Posterior vena cava (tissue), 2 donors: ENCODE measurements around the gene NOL7. TPM values are rescaled to one million over a fixed set of nuclear protein-coding genes. Genes with fewer than 3 reads are reported as not detected.
A peak's percentile ranks its signal among the peaks of the same experiment; 100 is the strongest.

Experiments
- DNase-seq: peaks from one replicate; pipeline ENCODE4 v3.0.0-alpha.2; 2020; ENCODE audit warnings: low spot score
- intact Hi-C, 2 donors: fragments of 100-400 bp; cut with DNase I; formaldehyde crosslinking; loops; one replicate each; pipeline versions ENCODE4 v1.14.1 to v1.14.2; 2022 to 2023
- total RNA-seq, 2 donors: library from RNA; stranded (reverse); fragmentation: NEBNext Ultra II Directional; extraction: Animal tissue kit (Norgen Biotek cat#: 25700); gene quantifications; one replicate each; pipeline ENCODE4 v1.2.1, GENCODE V29; 2021
- donor health status: DM: yes; HTN: yes; CAD: no.
- donor health status: DM: yes; HTN: yes; CAD: no.

NOL7 gene
- total RNA-seq, 2 donors from 2014 or later, result 46.8 to 55.5 TPM

DNA sequence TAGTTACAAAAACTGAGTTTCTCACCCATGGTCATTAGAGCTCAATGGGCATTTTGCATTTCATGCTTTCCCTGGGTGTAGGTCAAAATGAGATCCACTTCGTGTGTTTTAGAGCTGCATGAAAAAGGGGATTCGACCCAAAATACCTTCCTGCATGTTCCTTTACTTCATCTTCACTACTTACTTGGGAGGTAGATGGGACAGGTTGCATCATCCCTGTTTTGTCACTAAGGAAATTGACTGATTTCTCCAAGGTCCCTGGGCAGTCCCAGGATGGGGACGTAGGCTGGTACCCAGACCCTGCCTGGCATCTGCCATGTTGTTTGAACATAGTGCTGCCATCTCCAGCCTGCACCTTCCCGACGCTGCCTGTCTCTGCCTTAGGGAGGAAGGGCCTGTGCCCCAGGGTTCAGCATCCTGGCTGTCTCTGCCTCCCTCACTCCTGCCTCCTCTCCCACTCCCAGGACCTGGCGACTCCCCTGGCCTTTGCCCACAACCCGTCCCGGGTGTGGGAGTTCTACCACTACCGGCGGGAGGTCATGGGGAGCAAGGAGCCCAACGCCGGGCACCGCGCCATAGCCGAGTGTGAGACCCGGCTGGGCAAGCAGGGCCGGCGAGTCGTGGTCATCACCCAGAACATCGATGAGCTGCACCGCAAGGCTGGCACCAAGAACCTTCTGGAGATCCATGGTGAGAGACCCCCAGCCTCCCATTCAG is 23.8 kb upstream of the NOL7 start:
- intact Hi-C loops, result no loop called here
- DNase-seq, result no peak

DNA sequence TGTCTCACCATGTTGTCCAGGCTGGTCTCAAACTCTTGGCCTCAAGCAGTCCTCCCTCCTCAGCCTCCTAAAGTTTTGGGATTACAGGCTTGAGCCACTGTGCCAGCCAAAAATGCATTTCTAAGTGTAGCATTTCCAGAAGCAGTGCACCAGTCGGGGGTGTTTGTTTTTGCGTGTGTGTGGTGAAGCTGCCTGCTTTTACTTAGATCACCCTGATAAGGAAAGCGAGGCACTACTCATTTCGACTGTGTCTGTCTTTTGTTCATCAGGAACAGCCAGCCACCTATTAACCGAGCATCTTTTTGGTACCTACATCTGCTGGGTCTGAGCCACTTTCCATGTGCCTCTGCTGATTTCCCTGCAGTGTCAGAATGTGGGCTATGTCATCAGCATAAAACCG is 22.0 kb upstream of the NOL7 start:
- intact Hi-C loops, result no loop called here
- DNase-seq, result no peak

DNA sequence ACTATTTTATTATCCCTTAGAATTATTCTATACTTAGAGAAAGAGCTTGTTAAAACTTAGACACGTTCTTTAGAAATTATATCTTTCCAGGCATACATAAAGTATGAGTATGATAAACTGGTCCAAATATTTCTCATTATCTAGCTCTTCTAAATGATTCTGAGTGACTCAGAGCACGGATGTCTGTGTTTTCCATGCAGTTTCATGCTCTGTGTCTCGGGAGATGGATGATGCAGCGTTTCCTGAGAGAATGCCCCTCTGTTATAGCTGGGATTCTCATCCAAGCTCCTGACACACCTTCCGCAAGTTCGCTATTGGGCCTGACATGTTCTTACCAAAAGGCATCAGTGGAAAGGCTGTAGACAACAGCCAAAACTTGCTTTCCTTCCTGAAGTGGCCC is 21.4 kb upstream of the NOL7 start:
- intact Hi-C loops, result no loop called here
- DNase-seq, result no peak

DNA sequence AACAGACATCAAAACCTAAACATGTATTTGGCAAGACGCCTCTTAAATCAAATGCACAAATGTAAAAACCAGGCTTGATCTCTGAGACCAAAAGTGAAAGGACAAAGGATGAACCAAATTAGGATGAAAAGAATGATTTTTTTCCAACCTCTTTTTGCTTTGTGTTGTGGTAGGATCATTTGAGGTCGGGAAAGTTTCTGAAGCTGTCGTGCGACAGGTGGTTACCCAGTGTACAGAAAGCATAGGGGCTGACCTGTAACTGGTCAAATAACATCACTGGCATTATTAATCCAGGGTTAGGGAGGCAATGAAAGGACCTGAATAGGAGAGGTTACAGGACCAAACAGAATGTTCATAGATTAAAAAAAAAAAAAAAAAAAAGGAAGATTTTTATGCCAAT is 18.1 kb upstream of the NOL7 start:
- DNase-seq, result no peak
- intact Hi-C loops, result no loop called here

DNA sequence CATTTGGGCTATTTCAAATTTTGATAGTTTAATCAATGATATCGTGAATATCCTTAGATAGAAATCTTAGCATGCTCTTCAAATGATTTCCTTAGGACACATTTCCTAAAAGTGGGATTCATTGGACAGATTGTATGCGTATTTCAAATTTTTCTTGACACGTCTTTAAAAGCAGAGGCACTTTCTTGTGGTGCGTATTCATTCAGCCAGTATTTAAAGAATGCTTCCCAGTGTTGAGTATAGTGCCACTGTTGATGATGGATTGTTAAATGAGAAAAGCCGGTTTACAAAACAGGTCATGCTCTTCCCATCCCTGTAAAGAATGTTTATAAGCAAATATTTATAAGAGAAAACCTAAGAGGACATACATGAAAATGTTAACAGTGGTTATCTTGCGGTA is 15.1 kb upstream of the NOL7 start:
- no peak for DNase-seq
- intact Hi-C loops, result no loop called here

DNA sequence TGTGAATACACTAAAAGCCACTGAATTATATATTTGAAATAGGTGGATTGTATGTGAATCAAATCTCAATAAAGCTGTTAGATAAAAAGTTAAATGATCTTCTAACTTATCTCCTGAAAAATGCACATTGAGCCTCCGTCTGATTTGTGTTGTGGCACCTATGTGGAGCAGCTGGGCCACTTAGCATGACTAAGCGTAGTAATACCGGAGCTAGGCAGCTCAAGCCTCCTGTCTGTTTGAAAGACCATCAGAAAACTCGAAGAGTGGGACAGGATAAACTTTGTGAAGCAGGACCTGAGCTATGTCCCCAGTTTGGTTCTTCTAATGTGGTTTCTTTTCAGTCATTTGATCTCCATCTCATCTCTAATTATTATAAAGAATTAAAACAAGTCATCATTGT is 11.0 kb upstream of the NOL7 start:
- no peak for DNase-seq
- intact Hi-C loops, result no loop called here

DNA sequence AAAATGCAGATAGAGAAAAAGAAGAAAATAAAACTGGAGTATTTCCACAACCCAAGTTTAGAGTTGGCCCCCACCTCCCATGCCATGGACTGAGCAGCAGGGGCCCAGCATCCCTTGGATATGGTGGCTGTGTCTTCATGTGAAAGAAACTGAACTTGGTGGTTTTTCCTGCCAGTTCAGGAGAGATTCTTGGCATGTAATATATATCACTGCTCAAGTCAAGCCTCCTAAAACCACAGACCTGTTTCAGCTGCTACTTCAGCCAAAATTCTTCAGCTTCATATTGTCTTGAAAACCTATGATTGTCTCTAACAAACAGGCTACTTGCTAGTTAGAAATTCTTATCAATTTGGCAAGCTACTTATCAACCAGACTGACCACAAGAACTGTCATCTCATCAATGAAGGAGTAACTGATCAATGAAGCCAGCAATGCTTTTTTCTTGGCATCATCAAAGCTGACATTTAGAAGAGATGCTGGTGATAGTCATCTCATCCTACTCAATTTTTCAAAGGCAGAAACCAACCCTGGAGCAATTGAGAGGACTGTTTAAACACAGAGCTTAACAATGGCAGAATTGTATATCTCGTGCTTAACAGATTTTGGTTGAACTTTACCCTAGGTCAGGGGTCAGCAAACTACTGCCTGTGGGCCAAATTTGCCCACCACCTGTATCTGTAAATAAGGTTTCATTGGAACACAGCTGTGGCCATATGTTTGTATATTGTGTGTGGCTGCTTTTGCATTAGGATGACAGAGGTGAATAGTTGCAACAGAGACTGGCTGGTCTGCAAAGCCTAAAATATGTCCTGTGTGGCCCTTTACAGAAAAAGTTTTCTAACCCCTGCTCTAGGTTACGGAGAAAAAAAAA is 10.4 kb upstream of the NOL7 start:
- intact Hi-C loops, result no loop called here
- no peak for DNase-seq

DNA sequence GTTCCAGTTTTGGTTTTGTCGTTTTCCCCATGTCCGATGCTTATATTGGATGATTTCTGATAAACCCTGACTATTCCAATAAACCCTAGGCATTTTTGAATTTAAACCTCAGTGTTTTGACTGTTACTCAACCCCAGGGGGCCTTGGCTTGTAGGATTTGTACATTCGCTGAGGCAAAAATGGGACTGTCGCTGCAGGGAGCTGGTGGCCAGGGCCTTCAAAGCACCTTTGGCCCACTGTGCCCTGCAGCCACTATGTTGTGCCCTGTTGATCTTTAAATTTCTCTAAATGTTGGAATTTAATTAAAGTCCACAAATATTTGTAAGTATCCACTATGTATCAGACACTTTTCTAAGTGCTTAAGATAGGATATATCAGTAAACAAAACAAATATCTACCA is 9.5 kb upstream of the NOL7 start:
- intact Hi-C loops, result no loop called here
- DNase-seq, result no peak

DNA sequence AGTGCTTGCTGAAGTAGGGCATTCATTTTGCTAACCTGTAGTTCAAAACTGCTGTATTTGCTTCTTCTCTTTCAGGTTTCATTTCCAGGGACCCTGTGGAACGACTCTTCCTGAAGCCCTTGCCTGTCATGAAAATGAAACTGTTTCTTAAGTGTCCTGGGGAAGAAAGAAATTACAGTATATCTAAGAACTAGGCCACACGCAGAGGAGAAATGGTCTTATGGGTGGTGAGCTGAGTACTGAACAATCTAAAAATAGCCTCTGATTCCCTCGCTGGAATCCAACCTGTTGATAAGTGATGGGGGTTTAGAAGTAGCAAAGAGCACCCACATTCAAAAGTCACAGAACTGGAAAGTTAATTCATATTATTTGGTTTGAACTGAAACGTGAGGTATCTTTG is 3.4 kb upstream of the NOL7 start:
- DNase-seq, result no peak
- intact Hi-C loops, result no loop called here

DNA sequence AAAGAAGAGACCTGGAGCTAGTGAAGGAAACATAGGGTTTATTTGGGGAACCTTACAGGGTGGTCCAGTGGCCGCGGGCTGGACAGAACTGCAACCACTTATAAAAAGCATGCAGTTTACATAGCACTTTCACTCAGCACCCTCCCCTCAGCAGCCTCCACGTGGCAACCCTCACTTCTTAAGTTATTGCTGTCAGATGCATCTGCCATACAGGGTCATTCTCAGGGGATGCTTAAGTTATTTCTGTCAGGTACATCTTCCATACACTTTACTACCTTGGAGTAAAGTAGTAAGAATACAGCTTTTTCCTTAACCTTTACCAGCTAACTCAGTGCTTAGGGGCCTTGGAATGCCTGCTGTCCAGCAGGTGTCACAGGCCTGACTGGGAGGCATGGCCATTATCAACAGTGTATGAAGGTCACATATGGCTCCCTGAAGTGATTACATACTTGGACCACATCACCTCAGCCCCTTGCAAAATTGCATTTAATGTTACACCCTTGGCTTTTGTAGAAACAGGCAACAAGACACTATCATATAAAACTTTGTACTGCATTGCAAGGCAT is 2.0 kb upstream of the NOL7 start:
- intact Hi-C loops, result no loop called here
- DNase-seq, result no peak

DNA sequence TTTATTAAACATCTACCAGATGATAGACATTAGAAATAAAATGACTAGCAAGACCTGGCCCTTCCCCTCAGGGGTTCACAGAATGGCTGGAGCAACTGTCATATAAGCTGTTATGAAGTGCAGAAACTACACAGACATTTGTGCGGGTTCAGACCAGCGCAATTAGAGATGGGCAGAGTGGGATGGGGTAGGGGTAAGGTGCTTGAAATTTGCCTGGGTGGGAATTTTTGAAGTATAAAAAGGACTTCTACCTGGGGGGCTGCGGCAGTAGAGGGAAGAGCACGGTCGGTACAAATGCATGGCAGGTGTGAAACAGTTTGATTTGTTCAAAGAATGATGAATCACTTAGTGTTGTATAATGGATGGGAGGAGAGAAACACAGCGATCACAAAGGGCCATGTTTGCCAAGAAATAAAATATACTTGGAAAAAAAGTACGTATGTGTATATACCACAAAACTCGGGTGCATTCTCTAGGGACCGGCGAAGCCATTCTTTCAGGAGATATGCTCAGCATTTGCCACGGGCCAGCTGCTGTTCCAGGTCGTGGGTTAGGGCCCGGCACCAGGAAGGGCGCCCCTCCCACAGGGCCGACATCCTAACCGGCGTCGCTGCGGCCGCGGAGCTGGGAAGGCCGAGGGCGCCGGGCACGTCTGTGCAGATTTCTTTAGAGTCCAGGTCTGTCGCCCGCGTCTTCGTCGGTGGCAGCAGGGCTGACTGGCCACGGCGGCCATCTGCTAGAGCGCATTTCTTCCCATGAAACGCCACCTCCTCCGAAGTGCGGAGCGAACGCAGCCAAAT is 809 bp upstream of the NOL7 start:
- DNase-seq, result no peak
- intact Hi-C loops, result no loop called here

DNA sequence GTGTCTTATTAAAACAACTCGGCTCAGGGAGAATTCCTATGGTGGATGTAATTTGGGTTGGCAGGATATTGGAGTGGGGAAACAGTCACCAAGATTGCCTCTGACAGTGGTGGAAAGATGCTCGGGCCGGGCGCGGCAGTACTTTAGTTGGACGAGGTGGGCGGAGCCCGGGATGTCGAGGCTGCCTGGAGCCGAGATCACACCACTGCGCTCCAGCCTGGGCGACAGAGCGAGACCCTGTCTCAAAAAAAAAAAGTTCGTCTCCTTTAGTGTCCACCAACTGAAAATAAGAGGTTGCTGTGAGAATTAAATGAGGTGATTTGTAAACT is 621 bp downstream of the NOL7 start:
- DNase-seq, result peak; percentile 84

DNA sequence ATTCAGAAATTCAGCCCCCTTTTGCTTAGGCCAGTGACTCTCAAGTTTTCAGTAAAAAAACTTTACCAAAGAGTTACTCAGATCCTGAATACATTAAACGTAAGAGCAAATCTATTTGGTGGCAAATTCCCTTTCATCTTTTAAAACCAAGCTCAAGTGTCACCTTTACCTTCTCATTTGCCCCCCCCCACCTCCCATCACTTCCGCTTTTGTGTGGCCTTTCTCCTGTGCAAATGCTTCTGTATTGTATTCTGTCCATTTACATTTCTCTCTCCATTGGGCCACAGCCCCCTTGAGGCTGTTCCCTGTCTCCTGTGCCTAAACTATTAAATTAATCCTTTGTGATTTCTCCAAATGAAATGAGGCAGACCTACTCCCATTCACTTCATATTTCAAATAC is 1.9 kb downstream of the NOL7 start:
- intact Hi-C loops, result no loop called here

More for the DNA sequence above, 621 bp downstream of the NOL7 start:
- intact Hi-C loops, result no loop called here

DNA sequence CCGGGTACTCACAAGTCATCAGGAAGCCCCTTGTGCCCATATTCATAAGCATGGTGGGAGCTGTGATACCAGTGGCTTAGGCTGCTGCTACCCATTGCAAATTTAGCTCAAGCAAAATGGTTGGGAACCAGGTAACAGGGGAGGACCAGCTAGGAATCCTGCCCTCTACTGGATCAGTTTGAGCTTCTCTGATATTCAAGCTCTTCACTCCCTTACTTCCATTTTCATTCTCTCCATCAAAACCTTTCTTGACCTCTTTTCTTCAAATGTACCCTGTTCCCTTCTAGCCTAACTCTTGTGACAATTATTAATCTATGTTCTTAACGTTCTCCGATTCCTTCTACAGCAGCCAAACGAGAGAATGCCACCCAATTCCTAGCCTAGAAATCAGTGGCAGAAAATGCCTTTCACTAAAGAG is 9.7 kb downstream of the NOL7 start:
- intact Hi-C loops, result no loop called here
- DNase-seq, result no peak

More for the DNA sequence above, 1.9 kb downstream of the NOL7 start:
- no peak for DNase-seq

DNA sequence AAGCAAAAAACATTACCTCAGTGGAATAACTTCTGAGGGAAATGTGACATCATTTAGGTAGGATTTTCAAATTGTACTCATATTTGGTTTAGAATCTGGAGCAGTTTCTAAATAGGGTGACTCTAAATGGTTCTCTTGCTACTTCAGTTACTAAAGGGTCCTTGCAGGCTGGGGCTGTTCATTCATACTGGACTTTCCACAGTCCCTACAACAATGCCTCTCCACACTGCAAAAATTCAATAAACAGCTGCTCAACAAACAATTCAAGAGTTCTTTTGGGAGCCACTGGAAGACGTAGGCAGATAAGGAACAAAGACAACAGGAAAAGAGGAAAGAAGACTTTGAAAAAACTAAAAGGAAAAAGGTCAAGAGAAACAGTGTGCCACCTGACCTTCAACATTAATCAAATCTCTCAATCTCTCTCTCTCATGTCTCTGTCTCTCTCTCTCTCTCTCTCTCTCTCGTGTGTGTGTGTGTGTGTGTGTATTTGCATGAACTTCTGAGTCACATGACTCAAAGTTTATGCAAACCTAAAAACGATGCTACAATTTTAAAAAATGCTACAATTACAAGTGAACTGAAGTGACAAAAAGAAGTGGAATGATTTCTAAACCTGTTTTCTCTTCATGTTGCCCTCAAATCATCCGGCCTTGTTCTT is 14.5 kb downstream of the NOL7 start:
- intact Hi-C loops, result no loop called here
- no peak for DNase-seq

DNA sequence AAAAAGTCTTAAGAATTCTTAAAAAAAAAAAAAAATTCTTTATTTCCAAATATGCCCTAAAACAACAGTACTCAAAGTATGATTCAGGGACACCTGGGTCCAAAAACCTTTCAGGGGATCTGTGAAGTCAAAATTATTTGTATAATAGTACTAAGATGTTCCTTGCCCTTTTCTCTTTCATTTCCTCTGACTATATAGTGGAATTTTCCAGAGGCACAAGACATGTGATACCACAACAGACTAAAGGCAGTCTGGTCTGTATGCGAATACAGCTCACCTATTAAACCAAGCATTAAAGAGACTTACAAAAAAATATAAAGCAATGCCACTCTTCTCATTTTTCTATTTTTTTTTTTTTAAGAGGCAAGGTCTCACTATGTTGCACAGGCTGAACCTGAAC is 15.4 kb downstream of the NOL7 start:
- intact Hi-C loops, result no loop called here
- no peak for DNase-seq

DNA sequence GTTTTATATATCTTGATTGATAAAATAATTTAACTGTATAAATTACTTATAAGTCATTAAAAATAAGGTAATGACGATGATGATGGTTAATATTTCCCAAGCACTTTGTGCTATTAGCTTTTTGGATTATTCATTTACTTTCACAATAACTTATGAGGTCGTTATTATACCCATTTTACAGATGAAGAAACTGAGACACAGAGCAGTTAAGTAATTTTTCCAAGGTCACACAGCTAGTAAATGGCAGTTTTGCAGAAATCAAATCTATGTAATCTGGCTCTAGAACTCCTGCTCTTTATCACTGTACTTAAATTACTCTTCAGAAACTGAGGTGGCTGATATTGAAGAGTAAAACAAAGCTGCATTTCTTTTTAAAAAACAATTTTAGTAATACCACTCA is 18.2 kb downstream of the NOL7 start:
- intact Hi-C loops, result no loop called here
- no peak for DNase-seq

DNA sequence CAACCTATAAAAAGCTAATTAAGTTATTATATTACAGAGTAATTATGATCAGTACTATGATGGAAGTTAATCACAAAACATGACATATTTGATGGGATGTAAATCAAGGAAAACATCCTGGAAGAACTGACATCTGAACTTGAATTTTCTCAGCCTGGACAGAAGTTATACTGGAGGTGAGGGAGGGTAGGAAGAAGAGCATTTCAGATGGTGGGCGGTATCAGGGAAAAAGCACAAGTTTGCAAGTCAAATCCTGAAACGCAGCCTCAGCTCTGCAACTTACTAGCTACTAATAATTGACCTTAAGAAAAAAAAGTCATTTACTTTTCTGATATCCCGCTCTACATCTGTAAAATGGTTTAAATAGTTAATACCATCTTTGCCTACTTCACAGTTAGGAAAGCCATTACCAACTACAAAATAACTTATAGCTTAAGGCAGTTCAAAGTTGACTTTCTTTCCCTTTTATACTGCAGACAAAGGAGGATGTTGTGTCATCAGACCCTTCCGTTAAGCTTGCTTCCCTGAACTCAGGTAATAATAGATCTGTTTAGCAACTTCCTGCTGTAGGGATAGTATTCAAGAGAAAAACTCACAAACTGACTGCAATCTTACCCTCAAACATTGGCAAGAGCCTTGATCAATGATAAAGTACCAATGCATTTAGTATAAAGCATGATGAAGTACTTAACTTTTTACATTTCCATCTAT is 21.0 kb downstream of the NOL7 start:
- intact Hi-C loops, result no loop called here
- no peak for DNase-seq

DNA sequence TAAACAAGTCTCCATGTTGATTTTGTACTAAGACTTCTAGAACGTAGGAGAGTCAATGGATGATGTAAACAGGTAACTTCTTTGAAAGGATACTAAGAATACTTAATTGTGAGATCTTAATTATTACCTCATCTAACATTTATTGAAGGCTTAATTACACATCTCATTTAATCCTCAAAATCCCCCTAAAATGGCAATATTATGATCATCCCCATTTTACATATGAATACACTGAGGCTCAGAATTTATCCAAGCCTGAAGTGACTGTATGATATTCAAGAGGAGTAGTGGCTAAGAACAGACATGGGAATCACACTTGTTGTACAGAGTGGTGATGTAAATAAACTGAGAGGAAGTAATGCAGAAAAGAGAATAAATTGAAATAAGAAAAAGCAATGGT is 22.9 kb downstream of the NOL7 start:
- intact Hi-C loops, result no loop called here

More for the DNA sequence above, 22.9 kb downstream of the NOL7 start:
- DNase-seq, result no peak
